Fibroblast of lung (primary cell): ENCODE results near the gene KL. TPM values are rescaled to one million over a fixed set of nuclear protein-coding genes. Genes with fewer than 3 reads are reported as not detected.

Experiments
- DNase-seq, 2 donors: peaks; one replicate each; pipeline versions ENCODE4 v3.0.0 to v3.0.0-alpha.2; 2010; ENCODE audit warnings: low read depth in 2 of 2
- H2AFZ ChIP-seq: 2 replicates; pipeline ENCODE4 v1.5.1; 2012; ENCODE audit warnings: low read length, control low read depth, inconsistent platforms
- H3K27ac ChIP-seq: 2 replicates; pipeline ENCODE4 v1.5.1; 2011; ENCODE audit warnings: low read length, control low read depth; ENCODE audit not compliant: insufficient read depth
- H3K27me3 ChIP-seq: 2 replicates; pipeline ENCODE4 v1.5.1; 2011; ENCODE audit warnings: mild to moderate bottlenecking, low read length; ENCODE audit not compliant: control insufficient read depth, insufficient read depth
- H3K36me3 ChIP-seq: 2 replicates; pipeline ENCODE4 v1.5.1; 2011; ENCODE audit warnings: low read length; ENCODE audit not compliant: control insufficient read depth, insufficient read depth
- H3K4me1 ChIP-seq: 2 replicates; pipeline ENCODE4 v1.5.1; 2011; ENCODE audit warnings: low read length; ENCODE audit not compliant: control insufficient read depth, insufficient read depth; ENCODE audit errors: extremely low read depth
- H3K4me2 ChIP-seq: 2 replicates; pipeline ENCODE4 v1.5.1; 2011; ENCODE audit warnings: low read length, control low read depth; ENCODE audit not compliant: insufficient read depth; ENCODE audit errors: extremely low read depth
- H3K4me3 ChIP-seq, 4 experiments: fragments of 200-600 bp in 1 of 4; sonication (generic) in 1 of 4; replicated peaks in 1 of 4; 2 replicates each; pipeline ENCODE4 v1.5.1; 2011 to 2016; ENCODE audit warnings: low read length in 4 of 4, low read depth in 3 of 4, mild to moderate bottlenecking in 3 of 4, control low read depth in 2 of 4, inconsistent platforms in 1 of 4, mixed read lengths in 1 of 4; ENCODE audit not compliant: insufficient read depth in 1 of 4; ENCODE audit errors: control extremely low read depth in 1 of 4
- H3K79me2 ChIP-seq: 2 replicates; pipeline ENCODE4 v1.5.1; 2012; ENCODE audit warnings: mild to moderate bottlenecking, low read length, inconsistent platforms; ENCODE audit not compliant: control insufficient read depth, insufficient read depth
- H3K9ac ChIP-seq: 2 replicates; pipeline ENCODE4 v1.5.1; 2011; ENCODE audit warnings: mild to moderate bottlenecking, low read length, control low read depth; ENCODE audit not compliant: insufficient read depth
- H3K9me3 ChIP-seq: 2 replicates; pipeline ENCODE4 v1.5.1; 2012; ENCODE audit warnings: low read depth, low read length; ENCODE audit not compliant: control insufficient read depth, insufficient read depth
- H4K20me1 ChIP-seq: 2 replicates; pipeline ENCODE4 v1.5.1; 2011; ENCODE audit warnings: low read length; ENCODE audit not compliant: control insufficient read depth, insufficient read depth; ENCODE audit errors: extremely low read depth
- CTCF ChIP-seq, 2 donors: IDR thresholded peaks in 1 of 2; conservative IDR thresholded peaks in 1 of 2; 1 replicate in 1 of 2; 2 replicates in 1 of 2; pipeline ENCODE4 v1.5.1; 2011 to 2012; ENCODE audit warnings: low read length in 2 of 2, control low read depth in 1 of 2, inconsistent platforms in 1 of 2, low read depth in 1 of 2, mild to moderate bottlenecking in 1 of 2
- EZH2 ChIP-seq: IDR thresholded peaks from 2 replicates; pipeline ENCODE4 v1.5.1; 2012; ENCODE audit warnings: low read length, control low read depth, mild to moderate bottlenecking; ENCODE audit errors: missing control alignments
- polyA plus RNA-seq, 2 donors: library from polyadenylated mRNA; depleted of rRNA in 1 of 2; stranded (reverse) in 1 of 2; unstranded in 1 of 2; fragments of >200 nt; gene quantifications; 2 replicates each; pipeline ENCODE4 v1.2.1, GENCODE V29; 2011 to 2012; ENCODE audit warnings: missing spikeins in 1 of 2
- total RNA-seq: library from RNA; depleted of rRNA; stranded (reverse); fragments of >200 nt; gene quantifications from 2 replicates; pipeline ENCODE4 v1.2.1, GENCODE V29; 2014

The KL gene
- total and polyA plus RNA-seq, 2 donors (not counting 1 experiment from before 2014, with no cell fraction given) = 0.17 TPM; not detected in 1

GRCh38 chr13:33079960-33080359, 63.7 kb downstream of the KL start:
- no peak for DNase-seq
- Histone ChIP-seq H3K79me2 (no peaks in the 10 kb centered on the region), H2AFZ (no peak overlapping the region), H3K4me1 (no peaks in the 10 kb centered on the region), H3K4me3 (no peak overlapping the region), H3K9ac (no peak overlapping the region), H3K4me2 (no peak overlapping the region), H3K27ac (no peak overlapping the region), H3K9me3 (no peaks in the 10 kb centered on the region), H3K27me3 (no peaks in the 10 kb centered on the region), H3K36me3 (no peaks in the 10 kb centered on the region), H4K20me1 (no peaks in the 10 kb centered on the region)
- TF ChIP-seq CTCF (conservative IDR thresholded peaks at IDR 0.05 in 1 of 2, IDR thresholded peaks at IDR 0.05 in 1 of 2; ENCODE audit: low read depth in 1 of 2, low read length in 2 of 2) (no peak), EZH2 (no peak)

- no peak for TF ChIP-seq CTCF (conservative IDR thresholded peaks at IDR 0.05 in 1 of 2, IDR thresholded peaks at IDR 0.05 in 1 of 2; ENCODE audit: low read depth in 1 of 2, low read length in 2 of 2)
- no peak for TF ChIP-seq EZH2
- Histone ChIP-seq H3K4me1 (no peaks in the 10 kb centered on the region), H3K27ac (no peak overlapping the region), H3K9ac (no peak overlapping the region), H3K9me3 (no peaks in the 10 kb centered on the region), H3K4me3 (no peak overlapping the region), H3K27me3 (no peaks in the 10 kb centered on the region), H3K4me2 (no peak overlapping the region), H2AFZ (peak overlapping the region; percentile 10), H3K36me3 (no peaks in the 10 kb centered on the region), H4K20me1 (no peaks in the 10 kb centered on the region), H3K79me2 (no peaks in the 10 kb centered on the region)
- peak in 1 of 2 donors; percentile 15 for DNase-seq
These were observed 64.9 kb downstream of the KL start for GRCh38 chr13:33080972-33081590.

- Histone ChIP-seq H3K36me3 (no peaks in the 10 kb centered on the region), H3K27ac (no peak overlapping the region), H3K9me3 (no peaks in the 10 kb centered on the region), H3K4me1 (no peaks in the 10 kb centered on the region), H3K4me2 (no peak overlapping the region), H3K4me3 (no peak overlapping the region), H2AFZ (no peak overlapping the region), H4K20me1 (no peaks in the 10 kb centered on the region), H3K79me2 (no peaks in the 10 kb centered on the region), H3K27me3 (no peaks in the 10 kb centered on the region), H3K9ac (no peak overlapping the region)
- DNase-seq = no peak
- TF ChIP-seq CTCF (conservative IDR thresholded peaks at IDR 0.05 in 1 of 2, IDR thresholded peaks at IDR 0.05 in 1 of 2; ENCODE audit: low read depth in 1 of 2, low read length in 2 of 2) (no peak), EZH2 (no peak)
These were observed 65.4 kb downstream of the KL start for GRCh38 chr13:33081666-33082065.
